Mesenchymal stem cell (in vitro differentiated cells and primary cell): ENCODE data around the gene MED26.
A peak's percentile ranks its signal among the peaks of the same experiment; 100 is the strongest.

ENCODE experiments used
- DNase-seq: peaks from one replicate; pipeline ENCODE4 v3.0.0-alpha.2; 2013
- H2AFZ ChIP-seq: one replicate; pipeline ENCODE4 v1.6.1; 2013; ENCODE audit warnings: low read depth, mild to moderate bottlenecking, control low read depth, inconsistent platforms, low read length, moderate library complexity
- H2AK5ac ChIP-seq: 2 replicates; pipeline ENCODE4 v1.6.1; 2013; ENCODE audit warnings: low read length, moderate library complexity, mild to moderate bottlenecking, inconsistent platforms; ENCODE audit not compliant: severe bottlenecking
- H2BK120ac ChIP-seq: one replicate; pipeline ENCODE4 v1.6.1; 2013; ENCODE audit warnings: low read depth, mild to moderate bottlenecking, inconsistent platforms, low read length, moderate library complexity
- H2BK12ac ChIP-seq, 2 experiments: one replicate each; pipeline ENCODE4 v1.6.1; 2013; ENCODE audit warnings: inconsistent platforms in 2 of 2, low read length in 2 of 2, mild to moderate bottlenecking in 2 of 2, moderate library complexity in 2 of 2, control low read depth in 1 of 2
- H2BK15ac ChIP-seq: one replicate; pipeline ENCODE4 v1.6.1; 2013; ENCODE audit warnings: mild to moderate bottlenecking, low read depth, inconsistent platforms; ENCODE audit not compliant: poor library complexity, severe bottlenecking
- H2BK5ac ChIP-seq: 2 replicates; pipeline ENCODE4 v1.6.1; 2013; ENCODE audit warnings: low read depth, mild to moderate bottlenecking, low read length, control low read depth, inconsistent platforms; ENCODE audit not compliant: poor library complexity, severe bottlenecking
- H3K14ac ChIP-seq, 2 experiments: one replicate each; pipeline ENCODE4 v1.6.1; 2013; ENCODE audit warnings: inconsistent platforms in 2 of 2, low read length in 2 of 2, control low read depth in 1 of 2, mild to moderate bottlenecking in 1 of 2, moderate library complexity in 1 of 2
- H3K18ac ChIP-seq, 2 experiments: one replicate each; pipeline ENCODE4 v1.6.1; 2013; ENCODE audit warnings: inconsistent platforms in 2 of 2, low read length in 2 of 2, control low read depth in 1 of 2, low read depth in 1 of 2, mild to moderate bottlenecking in 1 of 2
- H3K23ac ChIP-seq, 2 experiments: one replicate each; pipeline ENCODE4 v1.6.1; 2013; ENCODE audit warnings: inconsistent platforms in 2 of 2, low read length in 2 of 2, mild to moderate bottlenecking in 2 of 2, moderate library complexity in 2 of 2, control low read depth in 1 of 2
- H3K27ac ChIP-seq: 2 replicates; pipeline ENCODE4 v1.5.1; 2013; ENCODE audit warnings: mild to moderate bottlenecking, moderate library complexity, low read length, control low read depth, inconsistent platforms; ENCODE audit not compliant: poor library complexity, severe bottlenecking
- H3K27me3 ChIP-seq, 2 experiments: 2 replicates each; pipeline versions ENCODE4 v1.6.1 to v1.7.0; 2013; ENCODE audit warnings: low read length in 2 of 2, mild to moderate bottlenecking in 2 of 2, moderate library complexity in 2 of 2, control low read depth in 1 of 2, inconsistent platforms in 1 of 2; ENCODE audit not compliant: control insufficient read depth in 1 of 2, insufficient read depth in 1 of 2
- H3K36me3 ChIP-seq, 2 experiments: 2 replicates each; pipeline versions ENCODE4 v1.6.1 to v1.7.0; 2013; ENCODE audit warnings: low read length in 2 of 2, control low read depth in 1 of 2, inconsistent platforms in 1 of 2, low read depth in 1 of 2, mild to moderate bottlenecking in 1 of 2; ENCODE audit not compliant: insufficient read depth in 2 of 2, control insufficient read depth in 1 of 2
- H3K4ac ChIP-seq, 2 experiments: one replicate each; pipeline ENCODE4 v1.6.1; 2013; ENCODE audit warnings: inconsistent platforms in 2 of 2, low read length in 2 of 2, mild to moderate bottlenecking in 2 of 2, moderate library complexity in 2 of 2, control low read depth in 1 of 2, low read depth in 1 of 2
- H3K4me1 ChIP-seq: 2 replicates; pipeline ENCODE4 v1.6.1; 2013; ENCODE audit warnings: low read depth, low read length, control low read depth; ENCODE audit not compliant: control insufficient read depth, insufficient read depth
- H3K4me2 ChIP-seq: 2 replicates; pipeline ENCODE4 v1.6.1; 2013; ENCODE audit warnings: low read length, mild to moderate bottlenecking, inconsistent platforms; ENCODE audit not compliant: poor library complexity, severe bottlenecking
- H3K4me3 ChIP-seq, 2 experiments: 2 replicates each; pipeline versions ENCODE4 v1.5.1 to v1.7.0; 2013; ENCODE audit warnings: low read length in 2 of 2, mild to moderate bottlenecking in 2 of 2, control low read depth in 1 of 2, low read depth in 1 of 2; ENCODE audit not compliant: insufficient read depth in 1 of 2
- H3K79me1 ChIP-seq: replicated peaks from 2 replicates; pipeline ENCODE4 v1.6.1; 2013; ENCODE audit warnings: mild to moderate bottlenecking, control low read depth, low read length, inconsistent platforms; ENCODE audit not compliant: poor library complexity, severe bottlenecking
- H3K9ac ChIP-seq: 2 replicates; pipeline ENCODE4 v1.7.0; 2013; ENCODE audit warnings: mild to moderate bottlenecking, low read length, moderate library complexity
- H3K9me3 ChIP-seq: 2 replicates; pipeline ENCODE4 v1.7.0; 2013; ENCODE audit warnings: mild to moderate bottlenecking, low read length; ENCODE audit not compliant: control insufficient read depth
- H4K8ac ChIP-seq: one replicate; pipeline ENCODE4 v1.6.1; 2013; ENCODE audit warnings: inconsistent platforms, mild to moderate bottlenecking, low read length, moderate library complexity
- H4K91ac ChIP-seq: one replicate; pipeline ENCODE4 v1.6.1; 2013; ENCODE audit warnings: mild to moderate bottlenecking, low read length, inconsistent platforms
- WGBS: methylation state at CpG from one replicate; pipeline ENCODE4 v1.1.7; 2013; ENCODE audit warnings: mixed read lengths; 5-methylcytosine and 5-hydroxymethylcytosine counted together

The MED26 gene

GRCh38 chr19:16576690-16577530, 51.1 kb downstream of the MED26 start:
- Histone ChIP-seq H3K9me3 (no peaks in the 10 kb centered on the region), H2BK120ac (no peak overlapping the region), H3K4me3 (no peak overlapping the region), H2BK15ac (no peak overlapping the region), H2AK5ac (no peak overlapping the region), H3K4me1 (peaks cover 18% of the 10 kb centered on the region), H3K27me3 (no peaks in the 10 kb centered on the region), H2AFZ (no peak overlapping the region), H3K9ac (no peak overlapping the region), H2BK12ac (no peak overlapping the region), H3K23ac (no peak overlapping the region), H3K18ac (no peak overlapping the region), H2BK5ac (no peak overlapping the region), H3K4ac (no peak overlapping the region), H3K36me3 (peaks cover 51 to 67% of the 10 kb centered on the region in 2 experiments), H3K79me1 (peaks cover 12% of the 10 kb centered on the region), H3K4me2 (no peak overlapping the region), H3K27ac (no peak overlapping the region), H3K14ac (no peak overlapping the region), H4K91ac (no peak overlapping the region), H4K8ac (no peak overlapping the region)
- DNase-seq = no peak
- WGBS = 97% methylated on average over 49 of the region's 52 CpGs

- Histone ChIP-seq H3K4me3 (no peak overlapping the region), H3K27me3 (no peaks in the 10 kb centered on the region)
Measured at GRCh38 chr19:16575861-16576689, 51.9 kb downstream of the MED26 start.

GRCh38 chr19:16575282-16575681, 52.7 kb downstream of the MED26 start:
- Histone ChIP-seq H2AFZ (no peak overlapping the region), H3K14ac (no peak overlapping the region), H3K27me3 (no peaks in the 10 kb centered on the region), H2BK15ac (no peak overlapping the region), H4K91ac (no peak overlapping the region), H2BK120ac (no peak overlapping the region), H3K36me3 (peaks cover 54 to 56% of the 10 kb centered on the region in 2 experiments), H3K4me2 (no peak overlapping the region), H3K4me1 (peaks cover 20% of the 10 kb centered on the region), H2AK5ac (no peak overlapping the region), H3K27ac (no peak overlapping the region), H3K9me3 (no peaks in the 10 kb centered on the region), H3K18ac (no peak overlapping the region), H3K23ac (no peak overlapping the region), H3K4me3 (no peak overlapping the region), H3K9ac (no peak overlapping the region), H2BK5ac (no peak overlapping the region), H2BK12ac (no peak overlapping the region), H4K8ac (no peak overlapping the region), H3K79me1 (peaks cover 15% of the 10 kb centered on the region), H3K4ac (no peak overlapping the region)
- DNase-seq = no peak
- whole genome bisulfite sequencing = 95% methylated on average over 2 of the region's 2 CpGs

More at GRCh38 chr19:16575861-16576689, 51.9 kb downstream of the MED26 start:
- WGBS = 92% methylated on average over 48 of the region's 48 CpGs
- Histone ChIP-seq H3K14ac (no peak overlapping the region), H3K27ac (no peak overlapping the region), H3K9ac (no peak overlapping the region), H3K79me1 (peaks cover 16% of the 10 kb centered on the region), H3K4me2 (no peak overlapping the region), H2BK120ac (no peak overlapping the region), H3K4me1 (peaks cover 17% of the 10 kb centered on the region), H4K8ac (no peak overlapping the region), H3K4ac (no peak overlapping the region), H2AK5ac (no peak overlapping the region), H3K9me3 (no peaks in the 10 kb centered on the region), H3K23ac (no peak overlapping the region), H2BK5ac (no peak overlapping the region), H2BK15ac (no peak overlapping the region), H3K18ac (no peak overlapping the region), H2AFZ (no peak overlapping the region), H4K91ac (no peak overlapping the region), H3K36me3 (peaks cover 51 to 58% of the 10 kb centered on the region in 2 experiments), H2BK12ac (no peak overlapping the region)
- no peak for DNase-seq

GRCh38 chr19:16573925-16574324, 54.1 kb downstream of the MED26 start:
- Histone ChIP-seq H2BK15ac (no peak overlapping the region), H4K8ac (no peak overlapping the region), H2BK120ac (no peak overlapping the region), H3K27ac (no peak overlapping the region), H3K9ac (peak overlapping the region; percentile 98), H3K18ac (no peak overlapping the region), H2BK5ac (no peak overlapping the region), H3K4ac (no peak overlapping the region), H3K4me3 (peak overlapping the region in 1 of 2 experiments; percentile 100), H4K91ac (no peak overlapping the region), H3K4me1 (peaks cover 27% of the 10 kb centered on the region), H2AK5ac (no peak overlapping the region), H3K14ac (no peak overlapping the region), H3K79me1 (peaks cover 17% of the 10 kb centered on the region), H2AFZ (no peak overlapping the region), H3K36me3 (peaks cover 59 to 66% of the 10 kb centered on the region in 2 experiments), H3K9me3 (no peaks in the 10 kb centered on the region), H3K27me3 (no peaks in the 10 kb centered on the region), H3K23ac (no peak overlapping the region), H2BK12ac (no peak overlapping the region), H3K4me2 (peak overlapping the region; percentile 23)
- no peak for DNase-seq
